ENCODE data around the gene TOPORS.
"Not testable (repeated sequence)": the region's sequence is repeated elsewhere in the genome, so short reads cannot be mapped to it uniquely, and the experiment has no call there.

The TOPORS gene

DNA sequence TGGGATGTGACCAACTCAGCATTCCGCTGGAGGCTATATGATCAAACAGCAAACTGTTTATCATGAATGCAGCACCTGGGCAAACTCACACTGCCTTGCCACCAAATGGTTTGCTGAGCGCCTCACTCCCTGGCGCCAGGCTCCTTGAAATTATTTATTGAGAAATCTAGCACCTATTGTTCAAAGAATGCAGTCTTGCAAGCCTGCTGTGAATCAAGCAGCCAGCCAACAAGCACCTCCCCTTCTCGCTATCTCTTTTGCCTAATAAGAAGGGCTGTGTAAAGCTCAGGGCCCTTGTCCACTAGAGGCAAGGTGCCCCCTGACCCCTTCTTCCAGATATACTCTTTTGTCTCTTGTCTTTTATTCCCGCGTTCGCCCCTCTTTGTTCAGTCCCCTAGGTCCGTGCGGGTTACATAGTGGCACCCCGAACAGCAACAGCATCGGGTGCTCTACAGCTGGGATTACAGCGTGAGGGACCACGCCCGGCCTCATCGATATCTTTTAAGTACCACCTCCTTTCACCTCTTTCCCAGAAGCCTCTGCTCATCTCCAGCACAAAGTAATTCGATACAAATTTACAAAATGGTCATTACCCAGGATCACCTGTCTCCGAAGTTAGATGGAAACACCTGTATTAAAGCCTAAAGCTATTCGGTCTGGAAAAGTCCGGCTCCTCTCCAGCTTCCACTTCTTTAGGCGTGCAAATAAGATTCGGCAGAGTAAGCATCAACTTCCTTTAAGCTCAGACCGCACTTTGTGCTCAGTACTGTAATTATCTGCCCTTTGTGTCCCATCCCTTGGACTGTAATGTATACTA lies 27.3 kb downstream of the TOPORS start:
- peak overlapping the region; percentile 73 for H3K9ac ChIP-seq (ENCODE audit: low read length)
- H3K4me1 ChIP-seq (ENCODE audit: insufficient read depth, low read length, severe bottlenecking): peaks cover 17% of the 10 kb centered on the region
- H2AFZ ChIP-seq (ENCODE audit: low read length): 0 out of 2 replicates have a peak overlapping the region, but pooled peaks have one; percentile 81
- H3K9me3 ChIP-seq (ENCODE audit: low read length): peaks cover 4% of the 10 kb centered on the region
- no peaks in the 10 kb centered on the region for H4K20me1 ChIP-seq (ENCODE audit: insufficient read depth, low read length)
- H3K27ac ChIP-seq (ENCODE audit: low read depth, low read length, poor library complexity, severe bottlenecking): peak overlapping the region; percentile 4
- peak overlapping the region; percentile 94 for H3K4me2 ChIP-seq (ENCODE audit: low read length)
- no peaks in the 10 kb centered on the region for H3K9me2 ChIP-seq (ENCODE audit: low read depth, low read length)
- no peaks in the 10 kb centered on the region for H3F3A ChIP-seq (ENCODE audit: insufficient read depth, low read length)
- no peaks in the 10 kb centered on the region for H3K27me3 ChIP-seq (ENCODE audit: insufficient read depth, low read length)
- no peaks in the 10 kb centered on the region for H3K79me2 ChIP-seq (ENCODE audit: insufficient read depth, low read length)
- H3K36me3 ChIP-seq (ENCODE audit: insufficient read depth, low read length): no peaks in the 10 kb centered on the region
- H3K4me3 ChIP-seq (ENCODE audit: low read depth, low read length, poor library complexity, severe bottlenecking): peak overlapping the region; percentile 65
- TF ChIP-seq CTCF (IDR thresholded peaks at IDR 0.05; ENCODE audit: low read length) (no peak), EZH2 (IDR thresholded peaks at IDR 0.05; ENCODE audit: borderline replicate concordance, low read length) (no peak)

DNA sequence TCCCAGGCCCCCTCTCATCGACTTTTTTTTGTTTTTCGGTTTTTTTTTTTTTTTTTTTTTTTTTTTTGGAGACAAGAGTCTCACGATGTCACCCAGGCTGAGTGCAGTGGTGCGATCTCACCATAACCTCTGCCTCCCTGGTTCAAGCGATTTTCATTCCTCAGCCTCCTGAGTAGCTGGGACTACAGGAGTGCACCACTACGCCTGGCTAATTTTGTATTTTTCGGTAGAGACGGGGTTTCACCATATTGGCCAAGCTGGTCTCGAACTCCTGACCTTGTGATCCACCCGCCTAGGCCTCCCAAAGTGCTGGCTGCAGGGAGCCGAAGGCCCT lies 27.9 kb downstream of the TOPORS start:
- not testable (repeated sequence) for H4K20me1 ChIP-seq (ENCODE audit: insufficient read depth, low read length); H3K4me3 ChIP-seq (ENCODE audit: low read depth, low read length, poor library complexity, severe bottlenecking); H2AFZ ChIP-seq (ENCODE audit: low read length); H3F3A ChIP-seq (ENCODE audit: insufficient read depth, low read length); H3K9ac ChIP-seq (ENCODE audit: low read length); H3K9me2 ChIP-seq (ENCODE audit: low read depth, low read length); H3K4me2 ChIP-seq (ENCODE audit: low read length); H3K79me2 ChIP-seq (ENCODE audit: insufficient read depth, low read length); H3K36me3 ChIP-seq (ENCODE audit: insufficient read depth, low read length); H3K27ac ChIP-seq (ENCODE audit: low read depth, low read length, poor library complexity, severe bottlenecking); H3K27me3 ChIP-seq (ENCODE audit: insufficient read depth, low read length); H3K9me3 ChIP-seq (ENCODE audit: low read length)
- H3K4me1 ChIP-seq (ENCODE audit: insufficient read depth, low read length, severe bottlenecking): peaks cover 17% of the 10 kb centered on the region

- Histone ChIP-seq H3F3A (ENCODE audit: insufficient read depth, low read length) (no peaks in the 10 kb centered on the region), H3K9me2 (ENCODE audit: low read depth, low read length) (no peaks in the 10 kb centered on the region), H3K9ac (ENCODE audit: low read length) (no peak overlapping the region), H3K4me3 (ENCODE audit: low read depth, low read length, poor library complexity, severe bottlenecking) (no peak overlapping the region), H3K27me3 (ENCODE audit: insufficient read depth, low read length) (no peaks in the 10 kb centered on the region), H3K79me2 (ENCODE audit: insufficient read depth, low read length) (no peaks in the 10 kb centered on the region), H3K4me1 (ENCODE audit: insufficient read depth, low read length, severe bottlenecking) (peaks cover 17% of the 10 kb centered on the region), H3K36me3 (ENCODE audit: insufficient read depth, low read length) (no peaks in the 10 kb centered on the region), H2AFZ (ENCODE audit: low read length) (no peak overlapping the region), H3K27ac (ENCODE audit: low read depth, low read length, poor library complexity, severe bottlenecking) (no peak overlapping the region), H3K4me2 (ENCODE audit: low read length) (no peak overlapping the region), H4K20me1 (ENCODE audit: insufficient read depth, low read length) (no peaks in the 10 kb centered on the region), H3K9me3 (ENCODE audit: low read length) (peaks cover 10% of the 10 kb centered on the region)
- no peak for TF ChIP-seq EZH2 (IDR thresholded peaks at IDR 0.05; ENCODE audit: borderline replicate concordance, low read length)
- no peak for TF ChIP-seq CTCF (IDR thresholded peaks at IDR 0.05; ENCODE audit: low read length)
Observed at GRCh38 chr9:32523910-32524309, 28.5 kb downstream of the TOPORS start.

- no peak overlapping the region for H3K27ac ChIP-seq (ENCODE audit: low read depth, low read length, poor library complexity, severe bottlenecking)
- no peaks in the 10 kb centered on the region for H4K20me1 ChIP-seq (ENCODE audit: insufficient read depth, low read length)
- no peaks in the 10 kb centered on the region for H3K9me2 ChIP-seq (ENCODE audit: low read depth, low read length)
- H3K36me3 ChIP-seq (ENCODE audit: insufficient read depth, low read length): no peaks in the 10 kb centered on the region
- H3K4me3 ChIP-seq (ENCODE audit: low read depth, low read length, poor library complexity, severe bottlenecking): no peak overlapping the region
- peaks cover 27% of the 10 kb centered on the region for H3K9me3 ChIP-seq (ENCODE audit: low read length)
- H3K9ac ChIP-seq (ENCODE audit: low read length): no peak overlapping the region
- no peak overlapping the region for H2AFZ ChIP-seq (ENCODE audit: low read length)
- no peaks in the 10 kb centered on the region for H3F3A ChIP-seq (ENCODE audit: insufficient read depth, low read length)
- no peaks in the 10 kb centered on the region for H3K27me3 ChIP-seq (ENCODE audit: insufficient read depth, low read length)
- H3K79me2 ChIP-seq (ENCODE audit: insufficient read depth, low read length): no peaks in the 10 kb centered on the region
- no peak overlapping the region for H3K4me2 ChIP-seq (ENCODE audit: low read length)
- TF ChIP-seq CTCF (IDR thresholded peaks at IDR 0.05; ENCODE audit: low read length): no peak
- TF ChIP-seq EZH2 (IDR thresholded peaks at IDR 0.05; ENCODE audit: borderline replicate concordance, low read length): no peak
- H3K4me1 ChIP-seq (ENCODE audit: insufficient read depth, low read length, severe bottlenecking): no peaks in the 10 kb centered on the region
Observed at GRCh38 chr9:32518276-32518675, 34.1 kb downstream of the TOPORS start.
